Brain pericyte (primary cell): Measurements from ENCODE around the gene ANKRD39.
A peak's percentile ranks its signal among the peaks of the same experiment; 100 is the strongest.
"Not testable (repeated sequence)": the region's sequence is repeated elsewhere in the genome, so short reads cannot be mapped to it uniquely, and the experiment has no call there.

Source experiments
- DNase-seq: peaks from one replicate; pipeline ENCODE4 v3.0.0-alpha.2; 2012; ENCODE audit warnings: low read depth, low spot score

Gene ANKRD39, protein sequence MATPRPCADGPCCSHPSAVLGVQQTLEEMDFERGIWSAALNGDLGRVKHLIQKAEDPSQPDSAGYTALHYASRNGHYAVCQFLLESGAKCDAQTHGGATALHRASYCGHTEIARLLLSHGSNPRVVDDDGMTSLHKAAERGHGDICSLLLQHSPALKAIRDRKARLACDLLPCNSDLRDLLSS

DNA sequence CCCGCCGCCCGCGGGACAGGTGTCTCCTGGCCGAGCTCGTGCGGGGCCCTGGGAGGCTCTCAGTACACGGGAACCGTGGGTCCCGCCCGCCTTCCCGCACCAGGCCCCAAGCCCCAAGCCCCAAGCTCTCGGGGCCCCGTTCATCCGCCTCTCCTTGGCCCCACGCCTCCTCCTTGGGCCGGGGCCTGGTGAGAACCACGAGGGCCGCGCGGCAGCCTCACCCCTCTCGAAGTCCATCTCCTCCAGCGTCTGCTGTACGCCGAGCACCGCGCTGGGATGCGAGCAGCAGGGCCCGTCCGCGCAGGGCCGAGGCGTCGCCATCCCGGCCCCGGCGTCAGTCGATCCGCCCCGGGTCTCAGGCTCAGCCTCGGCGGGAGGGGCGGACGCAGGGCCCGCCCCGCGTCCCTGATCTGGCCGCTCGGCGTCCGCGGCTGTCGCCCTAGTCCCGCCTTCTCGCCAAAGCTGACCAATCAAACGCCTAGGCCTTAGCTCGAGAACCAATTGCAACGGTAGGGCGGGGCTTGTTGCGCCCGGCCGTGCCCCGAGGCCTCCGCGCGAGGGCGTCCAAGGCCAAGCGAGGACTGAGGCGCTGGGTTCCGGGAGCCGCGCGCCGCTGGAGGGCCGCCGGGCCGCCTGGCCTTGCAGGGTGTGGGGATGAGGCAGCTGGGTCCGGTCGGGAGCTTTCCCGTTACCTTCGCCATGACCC lies at the start of gene ANKRD39:
ANKRD39 (minus strand) TSS at position 350 of the 706 bp plus-strand sequence; CDS start at position 321, 29 bp downstream.
- DNase-seq, result peak; percentile 97

DNA sequence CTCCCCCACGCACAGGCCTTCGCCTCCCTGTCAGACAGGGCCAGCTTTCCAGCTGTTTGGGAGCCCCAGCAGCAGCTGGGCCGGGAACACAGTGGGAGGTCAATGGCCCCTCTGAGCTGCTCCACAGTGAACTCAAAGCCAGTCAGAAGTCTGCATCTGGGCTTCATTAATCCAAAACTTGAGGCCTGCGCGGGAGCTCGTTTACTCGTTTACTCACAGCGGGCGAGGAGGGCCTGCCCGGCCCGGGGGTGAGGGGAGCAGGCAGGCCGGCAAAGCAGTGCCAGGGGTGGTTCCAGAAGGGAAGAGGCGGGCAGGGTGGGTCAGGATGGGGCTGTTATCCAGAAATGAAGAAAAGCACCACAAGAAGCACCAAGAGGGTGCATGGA lies 48.9 kb upstream of the ANKRD39 start:
- DNase-seq, result peak; percentile 92

DNA sequence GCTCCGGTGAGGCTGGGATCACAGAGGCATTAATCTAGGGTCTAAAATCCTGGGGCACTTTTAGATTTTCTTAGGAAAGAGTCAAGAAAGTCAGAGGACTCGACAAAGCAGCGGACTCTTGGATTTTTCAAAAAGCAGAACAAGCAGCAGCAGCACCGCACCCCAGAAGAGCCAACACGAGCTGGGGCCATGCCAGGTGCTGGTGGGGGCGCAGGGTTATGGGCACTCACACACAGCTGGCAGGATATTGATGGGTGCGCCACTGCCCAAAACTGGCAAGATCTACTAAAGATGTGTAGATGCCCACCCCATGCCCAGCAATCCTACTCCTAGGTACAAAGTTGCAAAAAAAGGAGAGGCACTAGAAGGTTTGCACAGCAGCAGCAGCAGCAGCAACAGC lies 46.0 kb upstream of the ANKRD39 start:
- no peak for DNase-seq

DNA sequence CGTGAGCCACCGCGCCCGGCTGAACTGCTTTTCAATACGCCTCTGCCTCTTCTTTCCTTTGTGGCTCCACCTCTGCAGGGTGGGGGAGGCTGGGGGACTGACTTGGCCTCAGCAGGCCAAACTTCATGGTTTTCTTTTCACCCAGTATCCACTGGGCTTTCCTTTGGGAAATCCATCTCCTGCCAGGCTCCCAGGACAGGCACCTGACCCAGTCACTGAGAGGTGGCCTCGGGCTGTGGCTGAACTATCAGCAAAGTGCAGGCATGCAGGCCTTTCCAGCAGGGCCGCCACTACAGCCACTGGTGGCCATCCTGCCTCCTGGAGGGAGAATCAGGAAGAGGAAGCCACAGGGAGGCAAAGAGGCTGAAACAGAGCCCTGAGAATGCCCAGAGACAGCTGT lies 45.5 kb upstream of the ANKRD39 start:
- no peak for DNase-seq

DNA sequence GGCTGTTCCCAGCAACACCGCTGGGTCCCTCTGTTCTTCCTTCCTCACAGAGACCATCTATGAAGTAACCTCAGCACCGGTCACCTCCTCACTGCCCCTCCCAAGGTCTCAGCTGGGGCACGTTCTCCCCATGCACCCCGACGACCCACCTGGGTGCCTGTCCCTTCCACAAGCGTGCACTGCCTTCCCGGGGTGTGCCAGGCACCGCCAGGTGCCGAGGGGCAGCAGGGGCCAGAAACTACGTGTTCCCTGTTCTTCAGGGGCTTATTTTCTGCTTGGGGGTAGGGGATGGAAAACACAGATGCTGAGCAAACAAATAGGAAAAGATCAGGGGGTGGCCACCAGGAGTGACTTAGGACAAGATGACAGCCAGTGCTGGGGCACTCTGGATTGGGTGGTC lies 42.4 kb upstream of the ANKRD39 start:
- DNase-seq, result no peak

DNA sequence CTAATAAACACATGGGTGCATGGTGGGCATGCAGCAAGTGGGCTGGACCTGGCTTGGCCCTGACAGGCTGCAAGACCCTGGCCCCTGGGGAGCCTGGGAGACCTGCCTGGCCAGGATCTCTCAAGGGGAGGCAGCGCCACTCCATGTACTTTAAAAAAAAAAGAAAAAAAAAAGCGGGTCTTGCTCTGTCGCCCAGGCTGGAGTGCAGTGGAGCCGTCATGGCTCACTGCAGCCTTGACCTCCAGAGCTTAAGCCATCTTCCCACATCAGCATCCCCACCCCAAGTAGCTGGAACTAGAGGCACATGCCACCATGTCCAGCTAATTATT lies 41.6 kb upstream of the ANKRD39 start:
- DNase-seq, result no peak

DNA sequence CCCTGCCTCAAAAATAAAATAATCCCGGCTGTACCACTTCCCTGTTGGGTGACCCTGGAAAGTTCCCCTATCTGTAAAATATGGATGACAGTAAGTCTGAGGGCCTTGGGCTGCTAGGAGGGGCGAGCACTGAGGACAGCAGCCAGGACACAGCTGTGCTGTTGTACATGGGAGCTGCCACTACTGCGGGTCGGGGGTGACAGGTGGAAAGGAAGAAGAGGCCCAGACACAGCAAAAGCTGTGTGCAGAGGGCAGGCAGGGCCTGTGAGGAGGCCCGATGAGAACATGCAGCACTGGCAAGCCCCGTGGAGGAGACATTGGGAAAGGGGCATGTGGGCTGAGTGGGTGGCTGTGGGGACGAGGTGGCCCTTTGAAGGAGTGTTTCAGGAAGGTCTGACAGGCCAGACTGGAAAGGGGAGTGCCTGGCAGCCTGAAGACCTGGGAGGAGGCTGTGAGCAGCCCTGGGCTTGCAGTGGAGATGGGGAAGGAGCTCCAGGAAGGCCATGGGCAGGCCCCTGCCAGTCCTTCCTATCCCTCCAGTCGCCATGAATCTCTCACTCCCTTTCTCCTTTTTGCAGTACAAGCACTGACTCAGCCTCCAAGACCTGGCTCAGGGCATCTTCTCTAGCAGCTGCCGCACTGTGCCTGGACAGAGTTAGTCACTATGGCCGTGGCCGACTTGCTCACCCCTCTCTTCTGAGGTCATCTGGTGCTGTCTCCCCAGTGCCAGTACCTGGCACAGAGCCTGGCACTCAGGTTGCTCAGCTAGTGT lies 41.0 kb upstream of the ANKRD39 start:
- DNase-seq, result no peak

DNA sequence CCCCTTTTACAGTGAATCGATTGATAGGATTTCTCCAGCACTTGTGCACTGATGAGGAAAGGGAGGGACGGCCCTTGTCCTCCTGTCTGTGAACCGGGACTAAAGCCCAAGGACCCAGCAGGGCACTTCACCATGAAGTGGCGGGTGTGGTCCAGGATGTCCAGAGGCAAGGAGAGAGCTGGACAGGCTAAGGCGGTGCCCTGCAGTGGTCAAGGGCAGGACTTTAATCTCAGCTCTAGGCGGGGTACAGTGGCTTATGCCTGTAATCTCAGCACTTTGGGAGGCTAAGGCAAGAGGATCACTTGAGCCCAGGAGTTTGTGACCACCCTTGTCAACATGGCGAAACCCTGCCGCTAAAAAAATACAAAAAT lies 40.3 kb upstream of the ANKRD39 start:
- DNase-seq, result no peak

DNA sequence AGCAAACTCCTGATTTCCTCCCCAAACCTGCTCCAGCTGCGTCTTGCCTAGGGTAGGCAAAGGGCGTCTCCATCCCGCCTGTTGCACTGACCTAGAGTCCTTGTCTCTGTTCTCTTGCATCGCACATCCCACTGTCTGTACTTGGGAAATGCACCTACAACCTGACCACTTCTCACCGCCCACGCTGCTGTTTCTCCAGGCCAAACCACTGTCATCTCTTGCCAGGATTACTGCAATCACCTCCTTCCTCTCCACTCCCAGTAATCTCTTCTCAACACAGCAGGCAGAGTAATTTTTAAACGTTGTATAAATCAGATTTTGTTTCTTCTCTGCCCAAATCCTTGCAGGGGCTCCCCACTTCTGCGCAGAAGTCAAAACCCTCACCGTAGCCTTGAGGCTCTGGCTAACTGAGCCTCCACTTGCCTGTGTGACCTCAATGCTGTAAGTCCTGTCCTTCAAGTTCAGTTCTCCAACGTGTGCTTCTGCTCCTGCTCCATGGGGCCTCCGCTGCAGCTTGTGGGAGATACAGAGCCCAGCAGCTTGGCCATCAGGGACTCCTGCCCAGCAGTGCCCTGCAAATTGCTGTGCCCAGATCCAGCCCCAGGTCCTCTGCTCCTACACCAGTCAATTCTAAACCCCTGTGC lies 39.8 kb upstream of the ANKRD39 start:
- DNase-seq, result no peak

DNA sequence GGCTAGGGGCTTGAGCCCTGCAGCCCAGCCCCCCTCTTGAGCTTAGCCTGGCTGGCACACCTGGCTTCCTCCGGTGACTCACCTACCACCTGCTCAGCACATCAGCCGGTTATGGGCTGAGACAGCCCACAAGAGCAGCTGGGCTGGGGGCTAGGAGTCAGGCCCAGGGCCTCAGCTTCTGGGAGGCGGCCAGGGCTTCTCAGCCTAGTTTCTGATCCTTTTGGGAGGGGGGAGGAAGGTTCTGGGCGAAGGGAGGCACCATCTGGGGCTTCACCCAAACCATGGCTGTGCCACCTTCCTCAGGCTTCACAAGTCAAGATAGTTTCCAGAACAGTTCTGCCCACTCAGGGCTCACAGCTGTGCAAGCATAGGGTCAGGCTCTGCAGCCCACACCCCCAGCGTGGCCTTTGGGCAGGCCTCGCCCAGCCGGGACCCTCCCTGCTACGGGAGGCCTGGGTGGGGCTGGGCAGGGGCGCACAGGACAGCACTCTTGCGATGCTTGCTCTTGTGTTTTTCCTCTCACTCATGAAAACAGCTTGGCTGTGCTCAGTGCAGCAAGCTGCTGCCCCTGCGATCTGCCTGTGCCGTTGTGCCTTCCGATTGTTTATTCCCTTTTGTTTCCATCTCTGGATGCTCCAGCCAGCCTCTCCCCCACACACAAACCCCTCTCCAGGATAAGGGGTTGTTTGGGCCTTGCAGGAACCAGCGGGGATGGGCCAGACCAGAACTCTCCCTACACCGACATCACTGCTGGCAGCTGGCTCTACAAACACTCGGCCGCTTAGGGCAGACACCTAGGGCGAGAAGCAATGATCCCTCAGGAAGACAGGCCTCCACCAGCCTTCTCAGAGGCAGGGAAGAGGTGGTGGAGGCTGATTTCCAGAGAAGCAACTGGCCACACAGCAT lies 38.2 kb upstream of the ANKRD39 start:
- DNase-seq, result no peak

DNA sequence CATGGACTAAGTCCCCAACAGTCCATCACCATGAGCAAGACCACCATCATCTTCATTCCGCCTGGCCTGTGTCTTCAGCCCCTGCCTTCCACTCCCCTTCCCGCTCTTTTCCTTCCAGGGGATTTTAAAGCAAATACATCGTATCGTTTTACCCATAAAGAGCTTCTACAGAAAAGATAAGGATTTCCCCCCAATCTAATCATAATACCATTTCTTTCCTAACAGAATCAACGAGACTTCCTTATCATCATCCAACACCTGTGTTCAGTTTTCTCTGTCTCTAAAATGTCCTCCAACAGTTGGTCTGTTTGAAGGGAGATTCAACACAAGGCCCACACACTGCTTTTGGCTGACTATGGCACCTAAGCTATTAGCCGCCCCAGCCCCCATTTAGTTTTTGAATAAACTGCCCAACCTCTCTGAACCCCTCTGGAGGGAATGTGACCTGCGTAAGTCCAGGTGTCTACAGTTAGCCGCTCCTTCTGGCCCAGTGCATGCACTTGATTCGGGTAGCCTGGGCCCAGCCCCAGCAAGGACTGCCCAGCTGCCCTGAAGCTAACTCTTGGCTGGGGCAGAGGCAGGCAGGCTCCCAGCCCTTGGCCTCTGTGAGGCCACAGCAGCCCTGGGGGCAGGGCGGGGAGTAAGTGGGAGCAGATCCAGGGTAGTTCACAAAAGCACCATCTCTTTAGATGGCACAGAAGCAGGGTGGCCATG lies 37.4 kb upstream of the ANKRD39 start:
- no peak for DNase-seq

DNA sequence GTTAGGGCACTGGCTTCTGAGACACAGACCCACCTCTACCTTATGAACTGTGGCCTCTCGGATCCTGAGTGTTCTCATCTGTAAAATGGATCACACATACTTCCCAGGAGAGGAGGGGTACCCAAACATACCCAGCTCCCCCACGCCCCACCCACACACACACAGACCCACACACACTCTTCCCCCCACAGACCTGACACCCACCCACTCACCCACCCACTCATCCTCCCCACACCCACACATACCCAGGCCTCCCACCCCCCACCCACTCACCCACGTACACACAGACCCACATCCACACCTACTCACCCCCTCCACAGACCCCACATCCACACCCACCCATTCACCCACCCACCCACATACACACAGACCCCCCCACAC lies 36.3 kb upstream of the ANKRD39 start:
- no peak for DNase-seq

DNA sequence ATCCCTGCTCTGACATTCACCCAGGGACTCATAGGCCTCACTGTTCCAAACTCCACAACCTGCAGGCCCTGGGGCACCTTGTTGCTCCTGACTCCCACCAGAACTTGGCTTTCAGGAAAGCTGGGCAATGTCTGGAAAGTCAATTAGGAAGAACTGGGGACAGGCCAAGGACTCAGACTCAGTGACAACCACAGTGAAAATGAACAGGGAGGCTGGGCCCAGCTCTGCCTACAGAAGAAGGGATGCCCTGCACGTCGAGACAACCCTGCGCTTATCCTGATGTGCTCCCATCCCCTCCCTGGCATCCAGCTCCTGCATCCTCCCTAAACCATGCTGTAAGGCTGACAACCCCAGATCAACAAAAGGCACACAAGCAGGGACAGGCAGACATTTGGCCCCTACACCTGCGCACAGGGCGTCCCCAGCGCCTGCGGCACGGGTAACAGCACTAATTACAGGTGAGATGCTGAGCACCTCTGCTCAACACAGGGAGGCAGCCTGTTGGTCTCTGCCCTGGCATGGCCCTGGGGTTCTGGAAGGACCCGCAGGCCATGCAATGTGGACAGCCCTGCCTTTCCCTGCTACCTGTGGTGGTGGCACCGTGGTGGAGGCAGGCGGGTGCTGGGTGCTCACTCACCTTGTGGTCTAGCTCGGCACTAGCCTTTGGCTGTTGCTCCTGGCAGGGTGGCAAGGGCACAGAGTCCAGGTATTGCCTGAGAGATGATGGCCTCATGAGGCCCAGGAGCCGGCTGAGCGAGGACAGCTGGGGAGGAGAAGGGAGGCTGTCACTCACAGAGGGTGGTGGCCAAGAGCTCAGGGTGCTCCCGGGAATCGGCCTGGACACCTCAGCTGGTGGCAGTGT lies 35.7 kb upstream of the ANKRD39 start:
- no peak for DNase-seq

DNA sequence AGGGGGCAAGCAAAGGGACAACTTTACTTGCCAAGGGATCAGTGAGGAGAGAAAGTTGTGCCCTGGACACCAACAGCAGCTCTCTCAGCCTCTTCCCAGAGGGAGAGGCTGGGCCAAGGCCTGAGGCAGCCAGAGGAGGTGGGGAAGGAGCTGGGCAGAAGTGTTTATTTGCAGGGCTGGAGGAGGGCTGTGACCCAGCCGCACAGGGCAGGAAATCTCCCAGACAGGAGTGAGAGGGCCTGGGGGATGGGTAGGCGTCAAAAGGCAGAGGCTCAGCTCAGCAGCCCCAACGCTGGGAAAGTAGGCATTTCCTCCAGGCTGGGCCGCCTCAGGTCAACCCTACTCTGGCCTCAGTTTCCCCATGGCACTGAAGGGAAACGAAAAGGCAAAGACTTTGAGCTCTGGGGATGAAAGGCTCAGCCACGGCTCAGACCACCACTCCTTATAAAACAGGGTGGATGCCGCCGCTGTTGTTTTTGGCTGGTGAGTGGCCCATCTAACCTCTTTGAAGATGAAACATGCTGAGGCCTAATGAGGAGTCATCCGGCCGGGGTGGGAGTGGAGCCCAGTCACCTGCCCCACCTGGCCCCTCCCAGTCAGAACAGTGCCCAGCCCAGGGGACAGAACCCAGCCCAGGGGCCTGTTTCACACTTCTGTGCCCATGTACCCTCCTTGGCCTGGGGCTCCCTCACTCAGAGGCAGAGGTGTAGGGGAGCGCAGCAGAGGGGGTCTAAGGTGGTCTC lies 33.9 kb upstream of the ANKRD39 start:
- no peak for DNase-seq

DNA sequence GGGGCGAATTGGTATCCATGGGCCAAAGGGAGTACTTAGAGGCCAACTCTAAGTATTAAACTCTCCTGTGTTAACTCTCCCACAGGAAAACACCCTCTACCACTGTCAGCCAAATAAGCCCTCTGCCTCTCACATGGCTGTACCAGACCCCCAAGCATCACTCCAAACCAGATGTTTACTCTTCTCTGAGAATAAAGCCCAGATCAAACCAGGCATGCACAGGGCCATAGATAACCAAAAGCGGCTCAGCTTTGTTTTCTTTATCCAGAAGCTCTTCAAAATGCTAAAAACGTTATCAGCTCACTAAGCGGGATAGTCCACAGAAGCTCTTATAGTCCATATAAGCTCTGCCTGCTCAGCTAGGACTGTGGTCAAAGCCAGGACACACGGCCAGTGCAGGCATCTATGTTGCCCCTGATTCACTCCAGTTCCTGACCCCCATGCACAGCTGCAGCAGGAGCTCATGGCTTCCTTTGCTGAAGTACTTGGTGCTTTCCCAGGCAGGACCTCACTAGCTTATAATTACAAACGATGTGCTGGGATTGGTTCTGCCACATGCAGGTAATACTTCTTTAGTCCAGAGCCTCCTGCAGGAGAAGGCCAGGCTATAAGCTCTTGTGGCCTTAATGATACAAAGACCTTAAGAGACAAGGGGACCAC lies 33.0 kb upstream of the ANKRD39 start:
- DNase-seq, result no peak

DNA sequence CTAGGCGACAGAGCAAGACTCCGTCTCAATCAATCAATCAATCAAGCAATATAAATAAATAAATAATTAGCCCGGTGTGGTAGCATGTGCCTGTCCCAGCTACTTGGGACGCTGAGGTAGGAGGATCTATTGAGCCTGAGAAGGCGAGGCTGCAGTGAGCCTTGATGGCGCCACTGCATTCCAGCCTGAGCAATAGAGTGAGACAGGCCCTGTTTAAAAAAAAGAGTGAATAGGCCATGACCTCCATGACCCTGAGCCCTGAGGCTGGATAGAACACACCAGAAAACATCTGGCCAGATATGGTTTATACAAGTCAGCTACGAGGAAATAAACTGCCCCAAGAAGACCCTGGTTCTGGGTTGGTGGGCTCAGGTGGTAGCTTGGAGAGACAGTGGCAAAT lies 32.4 kb upstream of the ANKRD39 start:
- no peak for DNase-seq

DNA sequence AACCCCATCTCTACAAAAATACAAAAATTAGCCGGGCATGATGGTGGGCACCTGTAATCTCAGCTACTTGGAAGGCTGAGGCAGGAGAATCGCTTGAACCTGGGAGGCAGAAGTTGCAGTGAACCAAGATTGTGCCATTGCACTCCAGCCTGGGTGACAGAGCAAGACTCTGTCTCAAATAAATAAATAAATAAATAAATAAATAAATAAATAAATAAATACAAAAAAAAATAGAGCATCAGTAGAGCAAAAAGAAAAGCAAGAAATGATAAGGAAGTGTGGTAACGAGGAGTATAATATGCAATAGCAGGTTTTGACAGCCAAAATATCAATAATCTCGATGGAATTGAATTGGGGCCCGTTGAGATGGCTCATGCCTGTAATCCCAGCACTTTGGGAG lies 31.7 kb upstream of the ANKRD39 start:
- not testable (repeated sequence) for DNase-seq

DNA sequence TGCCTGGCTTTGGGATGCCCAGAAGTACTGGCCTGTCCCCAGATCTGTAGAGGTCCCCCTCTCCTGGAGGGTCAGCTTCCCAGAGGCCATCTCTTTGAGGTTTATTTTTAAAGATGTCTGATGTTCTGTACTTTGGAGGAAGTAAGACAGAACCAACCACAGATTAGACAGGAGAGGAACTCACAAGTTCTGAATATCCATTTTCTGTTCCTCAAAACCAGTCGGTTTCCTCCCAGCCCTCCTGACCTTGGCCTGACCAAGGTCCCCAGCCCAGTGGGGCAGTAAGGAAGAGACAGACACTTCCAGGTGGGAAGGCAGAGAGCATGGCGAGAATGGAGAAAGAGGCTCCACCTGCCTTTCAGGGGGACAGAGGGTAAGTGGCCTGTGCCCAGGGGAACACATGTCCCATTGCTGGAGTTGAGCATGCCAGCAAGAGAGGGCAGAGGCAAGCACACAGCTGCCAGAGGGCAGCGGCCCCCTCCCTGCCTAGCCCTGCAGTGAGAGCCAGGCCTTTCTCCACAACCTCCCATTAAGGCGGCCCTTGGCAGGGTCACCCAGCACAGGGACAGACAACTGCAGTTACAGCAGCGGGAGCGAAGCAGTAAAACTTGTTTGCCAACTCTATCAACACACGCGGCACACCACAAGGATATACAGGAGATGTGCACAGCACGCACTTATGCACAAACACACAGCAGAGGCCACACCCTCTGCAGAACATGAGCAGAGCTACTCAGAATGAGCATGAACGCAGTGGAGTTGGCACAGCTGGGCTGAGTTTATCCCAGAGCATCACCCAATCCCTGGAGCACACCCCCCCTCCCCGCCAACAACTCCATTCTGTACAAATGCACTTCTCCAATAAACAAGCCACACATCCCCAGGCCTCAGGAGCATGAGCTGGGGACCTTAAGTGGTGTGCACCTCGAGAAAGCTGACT lies 30.5 kb upstream of the ANKRD39 start:
- DNase-seq, result no peak
